ENCODE data around the gene ACSF3. TPM values are rescaled to one million over a fixed set of nuclear protein-coding genes. Genes with fewer than 3 reads are reported as not detected.

ACSF3 gene
- total and polyA plus RNA-seq, 4 donors: 15.3 to 27.3 (median 18.8) TPM

DNA sequence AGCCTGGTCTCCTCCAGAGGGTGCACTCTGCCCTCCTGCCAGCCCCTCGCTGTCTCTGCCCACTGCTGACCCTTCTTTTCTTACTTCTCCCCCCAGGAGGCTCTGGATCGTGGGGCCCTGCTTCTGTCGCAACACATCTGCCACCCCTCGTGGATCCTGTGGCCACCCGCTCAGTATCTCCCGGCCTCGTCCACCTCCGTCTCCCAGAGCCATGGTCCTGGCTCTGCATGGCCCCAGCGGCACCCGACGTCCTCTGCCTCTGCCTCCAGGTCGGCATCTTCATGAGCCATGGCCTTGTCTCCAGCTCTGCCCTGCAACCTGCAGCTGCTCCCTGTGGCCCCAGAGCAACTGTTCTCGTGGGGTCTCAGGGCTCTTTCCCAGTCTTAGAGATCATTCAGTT lies 12.1 kb upstream of the ACSF3 start:
- Histone ChIP-seq H3K4me1 (ENCODE audit: control insufficient read depth in 4 of 4, insufficient read depth in 4 of 4, low read length in 3 of 4) (no peaks in the 10 kb centered on the region), H3K4me3 (ENCODE audit: low read depth in 1 of 3, low read length in 3 of 3) (no peak overlapping the region), H3K27ac (ENCODE audit: low read depth in 1 of 2, low read length in 2 of 2) (no peak overlapping the region), H3K9ac (ENCODE audit: low read depth in 1 of 2, low read length in 2 of 2) (no peak overlapping the region), H3K27me3 (ENCODE audit: control insufficient read depth in 4 of 4, insufficient read depth in 4 of 4, low read length in 3 of 4) (no peaks in the 10 kb centered on the region), H3K9me3 (ENCODE audit: control insufficient read depth in 4 of 4, low read length in 3 of 4) (no peaks in the 10 kb centered on the region), H3K36me3 (ENCODE audit: control insufficient read depth in 4 of 4, insufficient read depth in 3 of 4, low read depth in 1 of 4, low read length in 3 of 4) (no peaks in the 10 kb centered on the region)
- 85% methylated on average over 13 of the region's 13 CpGs for WGBS
- no peak for DNase-seq (ENCODE audit: low spot score)
- TF ChIP-seq NR2F2 (IDR thresholded peaks at IDR 0.05) (no peak), CTCF (IDR thresholded peaks at IDR 0.05; ENCODE audit: low read depth, low read length, missing input control) (no peak), JUND (IDR thresholded peaks at IDR 0.05) (no peak), SP1 (IDR thresholded peaks at IDR 0.05) (no peak), FOXA1 (IDR thresholded peaks at IDR 0.05) (no peak), GABPA (IDR thresholded peaks at IDR 0.05 in 1 of 2, conservative IDR thresholded peaks at IDR 0.05 in 1 of 2) (no peak), RXRA (IDR thresholded peaks at IDR 0.05) (no peak), FOXA2 (IDR thresholded peaks at IDR 0.05) (no peak), EGR1 (IDR thresholded peaks at IDR 0.05; ENCODE audit: low read depth in 2 of 2) (no peak), HNF4A (conservative IDR thresholded peaks at IDR 0.05) (no peak), REST (IDR thresholded peaks at IDR 0.05) (no peak), RAD21 (IDR thresholded peaks at IDR 0.05) (no peak), HNF4G (IDR thresholded peaks at IDR 0.05) (no peak)
- TF ChIP-seq, protein P1, sequence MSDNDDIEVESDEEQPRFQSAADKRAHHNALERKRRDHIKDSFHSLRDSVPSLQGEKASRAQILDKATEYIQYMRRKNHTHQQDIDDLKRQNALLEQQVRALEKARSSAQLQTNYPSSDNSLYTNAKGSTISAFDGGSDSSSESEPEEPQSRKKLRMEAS (IDR thresholded peaks at IDR 0.05): no peak
- TF ChIP-seq, protein P2, sequence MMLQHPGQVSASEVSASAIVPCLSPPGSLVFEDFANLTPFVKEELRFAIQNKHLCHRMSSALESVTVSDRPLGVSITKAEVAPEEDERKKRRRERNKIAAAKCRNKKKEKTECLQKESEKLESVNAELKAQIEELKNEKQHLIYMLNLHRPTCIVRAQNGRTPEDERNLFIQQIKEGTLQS (IDR thresholded peaks at IDR 0.05): no peak
- TF ChIP-seq, protein P3, sequence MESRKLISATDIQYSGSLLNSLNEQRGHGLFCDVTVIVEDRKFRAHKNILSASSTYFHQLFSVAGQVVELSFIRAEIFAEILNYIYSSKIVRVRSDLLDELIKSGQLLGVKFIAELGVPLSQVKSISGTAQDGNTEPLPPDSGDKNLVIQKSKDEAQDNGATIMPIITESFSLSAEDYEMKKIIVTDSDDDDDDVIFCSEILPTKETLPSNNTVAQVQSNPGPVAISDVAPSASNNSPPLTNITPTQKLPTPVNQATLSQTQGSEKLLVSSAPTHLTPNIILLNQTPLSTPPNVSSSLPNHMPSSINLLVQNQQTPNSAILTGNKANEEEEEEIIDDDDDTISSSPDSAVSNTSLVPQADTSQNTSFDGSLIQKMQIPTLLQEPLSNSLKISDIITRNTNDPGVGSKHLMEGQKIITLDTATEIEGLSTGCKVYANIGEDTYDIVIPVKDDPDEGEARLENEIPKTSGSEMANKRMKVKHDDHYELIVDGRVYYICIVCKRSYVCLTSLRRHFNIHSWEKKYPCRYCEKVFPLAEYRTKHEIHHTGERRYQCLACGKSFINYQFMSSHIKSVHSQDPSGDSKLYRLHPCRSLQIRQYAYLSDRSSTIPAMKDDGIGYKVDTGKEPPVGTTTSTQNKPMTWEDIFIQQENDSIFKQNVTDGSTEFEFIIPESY (IDR thresholded peaks at IDR 0.05): no peak

GRCh38 chr16:89084411-89084810 lies 9.2 kb upstream of the ACSF3 start:
- Histone ChIP-seq H3K4me3 (ENCODE audit: low read depth in 1 of 3, low read length in 3 of 3) (no peak overlapping the region), H3K27me3 (ENCODE audit: control insufficient read depth in 4 of 4, insufficient read depth in 4 of 4, low read length in 3 of 4) (no peaks in the 10 kb centered on the region), H3K27ac (ENCODE audit: low read depth in 1 of 2, low read length in 2 of 2) (no peak overlapping the region), H3K36me3 (ENCODE audit: control insufficient read depth in 4 of 4, insufficient read depth in 3 of 4, low read depth in 1 of 4, low read length in 3 of 4) (no peaks in the 10 kb centered on the region), H3K9ac (ENCODE audit: low read depth in 1 of 2, low read length in 2 of 2) (no peak overlapping the region), H3K4me1 (ENCODE audit: control insufficient read depth in 4 of 4, insufficient read depth in 4 of 4, low read length in 3 of 4) (no peaks in the 10 kb centered on the region), H3K9me3 (ENCODE audit: control insufficient read depth in 4 of 4, low read length in 3 of 4) (no peaks in the 10 kb centered on the region)
- 74% methylated on average over 12 of the region's 12 CpGs for WGBS
- no peak for DNase-seq (ENCODE audit: low spot score)
- TF ChIP-seq HNF4A (conservative IDR thresholded peaks at IDR 0.05) (no peak), EGR1 (IDR thresholded peaks at IDR 0.05; ENCODE audit: low read depth in 2 of 2) (no peak), CTCF (IDR thresholded peaks at IDR 0.05; ENCODE audit: low read depth, low read length, missing input control) (no peak), NR2F2 (IDR thresholded peaks at IDR 0.05) (no peak), SP1 (IDR thresholded peaks at IDR 0.05) (no peak), RXRA (IDR thresholded peaks at IDR 0.05) (no peak), JUND (IDR thresholded peaks at IDR 0.05) (no peak), YY1 (IDR thresholded peaks at IDR 0.05) (no peak), FOXA2 (IDR thresholded peaks at IDR 0.05) (no peak), REST (IDR thresholded peaks at IDR 0.05) (no peak), HNF4G (IDR thresholded peaks at IDR 0.05) (no peak), GABPA (IDR thresholded peaks at IDR 0.05 in 1 of 2, conservative IDR thresholded peaks at IDR 0.05 in 1 of 2) (no peak), RAD21 (IDR thresholded peaks at IDR 0.05) (no peak)
- TF ChIP-seq, protein P2 (IDR thresholded peaks at IDR 0.05): no peak
